Nephron (organoid): ENCODE measurements around the gene A2M.

Experiments used
- H3K27ac Mint-ChIP-seq, 3 experiments: 2 replicates each; pipeline ENCODE4 v1.8.0; 2020; ENCODE audit warnings: mixed read lengths in 3 of 3, mild to moderate bottlenecking in 2 of 3, moderate library complexity in 1 of 3
- H3K27me3 Mint-ChIP-seq: 2 replicates; pipeline ENCODE4 v1.8.0; 2021; ENCODE audit warnings: low read depth, mild to moderate bottlenecking, moderate library complexity, mixed read lengths
- H3K36me3 Mint-ChIP-seq: 2 replicates; pipeline ENCODE4 v1.8.0; 2020; ENCODE audit warnings: low read depth, mixed read lengths
- H3K4me1 Mint-ChIP-seq: 2 replicates; pipeline ENCODE4 v1.8.0; 2020; ENCODE audit warnings: mixed read lengths
- H3K4me3 Mint-ChIP-seq, 3 experiments: 2 replicates each; pipeline ENCODE4 v1.8.0; 2020; ENCODE audit warnings: mild to moderate bottlenecking in 3 of 3, mixed read lengths in 3 of 3, moderate library complexity in 2 of 3
- H3K9me3 Mint-ChIP-seq: 2 replicates; pipeline ENCODE4 v1.8.0; 2020; ENCODE audit warnings: mixed read lengths
- TF ChIP-seq, protein P1 (sequence below), 3 experiments: fragments of 200-600 bp; sonication (generic); IDR thresholded peaks; one replicate each; pipeline ENCODE4 v1.5.0; 2021; ENCODE audit warnings: antibody characterized with exemption in 3 of 3; ENCODE audit not compliant: unreplicated experiment in 3 of 3

A2M gene

DNA sequence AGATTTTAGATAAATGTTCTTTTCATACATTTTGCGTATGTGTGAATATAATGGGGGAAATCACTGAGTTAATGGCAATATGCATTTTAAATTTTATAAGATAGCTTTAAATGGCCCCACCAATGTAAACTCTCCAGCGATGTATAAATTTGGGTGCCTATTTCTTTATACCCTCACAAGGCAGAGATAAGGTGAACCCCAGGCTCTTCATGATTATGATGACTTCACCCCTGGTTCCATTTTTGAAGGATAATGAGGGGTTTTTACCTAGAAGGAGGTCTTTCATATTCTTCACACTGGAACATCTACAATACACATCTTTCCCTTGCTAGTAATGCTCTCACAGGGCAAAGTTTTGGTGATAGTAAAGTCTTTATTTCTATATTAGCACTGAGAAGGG lies 91.2 kb downstream of the A2M start:
- Mint-ChIP-seq H3K4me3 (no peak overlapping the region), H3K9me3 (peaks cover 2% of the 10 kb centered on the region), H3K4me1 (no peaks in the 10 kb centered on the region), H3K36me3 (no peaks in the 10 kb centered on the region), H3K27me3 (no peaks in the 10 kb centered on the region), H3K27ac (no peak overlapping the region)
- TF ChIP-seq, protein P1, sequence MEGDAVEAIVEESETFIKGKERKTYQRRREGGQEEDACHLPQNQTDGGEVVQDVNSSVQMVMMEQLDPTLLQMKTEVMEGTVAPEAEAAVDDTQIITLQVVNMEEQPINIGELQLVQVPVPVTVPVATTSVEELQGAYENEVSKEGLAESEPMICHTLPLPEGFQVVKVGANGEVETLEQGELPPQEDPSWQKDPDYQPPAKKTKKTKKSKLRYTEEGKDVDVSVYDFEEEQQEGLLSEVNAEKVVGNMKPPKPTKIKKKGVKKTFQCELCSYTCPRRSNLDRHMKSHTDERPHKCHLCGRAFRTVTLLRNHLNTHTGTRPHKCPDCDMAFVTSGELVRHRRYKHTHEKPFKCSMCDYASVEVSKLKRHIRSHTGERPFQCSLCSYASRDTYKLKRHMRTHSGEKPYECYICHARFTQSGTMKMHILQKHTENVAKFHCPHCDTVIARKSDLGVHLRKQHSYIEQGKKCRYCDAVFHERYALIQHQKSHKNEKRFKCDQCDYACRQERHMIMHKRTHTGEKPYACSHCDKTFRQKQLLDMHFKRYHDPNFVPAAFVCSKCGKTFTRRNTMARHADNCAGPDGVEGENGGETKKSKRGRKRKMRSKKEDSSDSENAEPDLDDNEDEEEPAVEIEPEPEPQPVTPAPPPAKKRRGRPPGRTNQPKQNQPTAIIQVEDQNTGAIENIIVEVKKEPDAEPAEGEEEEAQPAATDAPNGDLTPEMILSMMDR (IDR thresholded peaks at IDR 0.05; ENCODE audit: unreplicated experiment in 3 of 3) = no peak

GRCh38 chr12:9022592-9022991 lies 93.1 kb downstream of the A2M start:
- Mint-ChIP-seq H3K36me3 (no peaks in the 10 kb centered on the region), H3K4me1 (no peaks in the 10 kb centered on the region), H3K9me3 (peaks cover 6% of the 10 kb centered on the region), H3K27ac (no peak overlapping the region), H3K27me3 (no peaks in the 10 kb centered on the region), H3K4me3 (no peak overlapping the region)
- TF ChIP-seq, protein P1 (IDR thresholded peaks at IDR 0.05; ENCODE audit: unreplicated experiment in 3 of 3) = no peak
